Inflammatory macrophage (primary cell): ENCODE data around the gene ECEL1.
A peak's percentile ranks its signal among the peaks of the same experiment; 100 is the strongest.
"Not testable (repeated sequence)": the region's sequence is repeated elsewhere in the genome, so short reads cannot be mapped to it uniquely, and the experiment has no call there.

Experiments used
- DNase-seq, 2 donors: peaks; one replicate each; pipeline ENCODE4 v3.0.0-alpha.2; 2020 to 2022

ECEL1 gene

DNA sequence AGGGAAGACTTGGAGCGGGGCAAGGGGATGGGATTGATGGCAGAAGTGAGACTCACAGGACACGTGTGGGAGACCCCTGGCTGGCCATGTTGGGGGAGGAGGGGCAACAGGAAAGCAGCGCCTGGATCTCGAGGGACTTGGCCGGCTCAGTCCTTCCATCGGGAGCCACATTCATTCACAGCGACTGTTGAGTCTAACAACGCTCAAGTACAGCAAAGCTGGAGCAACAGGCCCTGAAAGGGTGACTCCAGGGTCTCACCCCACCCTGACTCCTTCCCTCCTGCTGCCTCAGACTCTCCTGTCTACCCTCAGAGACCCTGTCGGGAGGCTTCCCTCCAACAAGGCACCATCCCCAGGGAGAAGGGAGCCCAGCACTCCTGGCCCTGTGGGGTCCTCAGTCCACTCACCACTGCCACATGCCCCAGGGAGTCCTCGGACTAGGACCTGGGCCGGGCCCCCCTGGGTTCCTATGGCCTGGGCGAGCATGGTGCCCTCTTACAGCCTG is 46.4 kb downstream of the ECEL1 start:
- no peak for DNase-seq

GRCh38 chr2:232440220-232441018 is 47.2 kb downstream of the ECEL1 start:
- DNase-seq: peak; percentile 77 to 83

DNA sequence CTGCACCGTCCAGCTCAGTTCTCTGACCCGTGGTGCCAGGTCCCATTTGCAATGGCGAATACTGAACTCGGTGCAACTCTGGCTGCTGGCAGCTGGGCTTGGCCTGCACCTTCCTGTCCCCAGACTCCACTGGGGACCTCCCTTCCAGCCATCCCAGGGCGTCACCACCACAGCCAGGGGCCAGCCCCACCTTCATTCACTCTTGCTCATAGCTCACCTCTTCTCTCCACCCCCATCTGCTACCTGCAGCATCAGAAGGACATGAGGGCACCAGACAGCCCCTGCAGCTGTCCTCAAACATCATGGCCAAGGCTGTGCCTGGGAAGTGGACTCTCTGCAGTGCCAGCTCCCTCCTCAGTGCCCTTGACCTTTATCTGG is 47.9 kb downstream of the ECEL1 start:
- DNase-seq: no peak

GRCh38 chr2:232438951-232439757 is 48.5 kb downstream of the ECEL1 start:
- peak in 1 of 2 donors; percentile 27 for DNase-seq

GRCh38 chr2:232438091-232438490 is 49.5 kb downstream of the ECEL1 start:
- DNase-seq: no peak

DNA sequence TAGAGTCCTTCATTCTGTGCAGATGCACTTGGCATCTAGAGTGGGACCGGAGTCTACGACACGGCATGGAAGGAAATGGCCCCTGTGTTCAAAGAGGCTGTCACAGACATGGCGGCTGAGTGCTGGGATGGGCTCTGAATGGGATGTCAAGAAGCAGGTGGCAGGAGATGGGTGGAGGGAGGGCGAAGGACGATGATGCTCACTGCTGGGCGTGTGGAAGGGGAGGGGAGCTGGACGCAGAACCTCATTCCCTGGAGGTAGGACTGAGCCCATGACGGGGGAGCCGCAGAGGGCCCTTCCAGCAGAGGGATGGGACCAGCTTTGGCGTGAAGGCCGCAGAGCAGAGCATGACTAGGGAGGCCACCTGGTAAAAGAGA is 50.5 kb downstream of the ECEL1 start:
- DNase-seq: no peak

DNA sequence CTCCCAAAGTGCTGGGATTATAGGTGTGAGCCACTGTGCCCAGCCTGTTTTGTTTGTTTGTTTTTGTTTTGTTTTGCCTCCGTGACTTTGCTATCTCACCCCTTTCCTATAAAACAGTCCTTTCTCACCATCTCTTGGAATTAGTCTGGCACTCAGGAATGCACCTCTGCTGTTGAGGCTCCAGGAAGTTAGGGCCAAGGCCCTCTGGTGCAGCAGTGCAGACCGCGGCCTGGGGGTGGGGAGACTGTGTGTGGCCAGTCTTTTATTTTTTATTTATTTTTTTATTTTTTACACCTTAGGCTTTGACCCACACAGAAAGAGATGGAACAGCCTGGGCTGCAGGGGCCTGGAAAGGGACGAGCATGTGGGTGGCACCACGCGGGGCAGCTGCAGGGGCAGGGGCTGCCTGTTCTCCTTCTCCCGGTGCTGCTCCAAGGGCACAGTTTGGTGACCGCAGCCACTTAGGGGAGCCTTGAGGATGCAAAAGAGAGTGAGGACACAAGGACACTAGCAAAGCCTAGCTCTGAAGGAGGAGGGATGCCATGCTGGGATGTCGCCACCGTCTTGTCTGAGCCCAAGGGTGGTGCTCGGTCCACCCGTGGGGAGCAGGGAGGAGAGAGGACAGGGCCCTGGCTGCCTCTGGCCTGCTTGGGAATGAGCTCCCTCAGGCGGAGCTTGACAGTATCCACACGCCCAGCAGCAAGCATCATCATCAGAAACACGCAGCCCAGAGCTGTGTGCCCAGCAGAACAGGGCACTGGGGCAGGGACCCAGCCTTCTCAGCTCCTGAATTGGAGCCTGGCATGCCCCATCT is 51.0 kb downstream of the ECEL1 start:
- DNase-seq: no peak

GRCh38 chr2:232435805-232436204 is 51.8 kb downstream of the ECEL1 start:
- DNase-seq: no peak

- no peak for DNase-seq
Observed at GRCh38 chr2:232435375-232435648, 52.3 kb downstream of the ECEL1 start.

DNA sequence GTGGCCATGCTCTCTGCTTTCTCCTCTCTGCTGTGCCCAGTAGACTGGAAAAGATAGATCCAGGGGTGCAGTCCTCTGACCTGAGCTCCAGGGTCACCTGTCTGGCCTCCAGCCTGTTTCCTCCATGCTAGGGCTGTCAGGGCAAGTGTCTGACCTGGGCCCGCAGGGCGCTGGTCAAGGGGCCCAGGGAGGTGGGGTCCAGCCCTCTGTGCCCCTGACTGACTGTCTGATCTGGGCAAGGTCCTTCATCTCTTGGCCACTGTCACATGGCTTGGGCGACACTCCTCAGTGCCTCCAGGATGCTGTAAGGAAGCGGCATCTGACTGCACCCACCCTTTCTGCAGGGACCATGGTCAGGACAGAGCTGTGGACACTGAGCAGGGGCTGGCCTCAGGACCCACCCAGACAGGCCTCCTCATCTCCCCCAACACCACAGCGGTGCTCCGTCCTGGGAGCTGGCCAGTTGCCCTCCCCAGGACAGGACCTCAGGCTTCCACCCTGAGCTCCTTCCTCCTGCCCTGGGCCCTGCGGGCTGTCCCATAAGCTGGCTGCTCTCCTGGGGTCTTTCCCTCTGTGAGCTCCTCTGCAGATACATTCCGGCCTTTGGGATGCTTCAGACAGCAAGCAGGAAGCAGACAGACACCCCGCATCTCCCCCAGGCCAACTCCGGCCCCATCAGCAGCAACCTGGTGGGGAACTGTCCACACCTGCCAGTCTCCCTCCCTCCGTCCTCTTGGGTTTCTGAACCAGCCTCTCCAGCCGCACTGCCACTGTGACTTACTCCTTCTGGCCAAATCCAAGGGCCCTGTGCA is 52.9 kb downstream of the ECEL1 start:
- DNase-seq: no peak

DNA sequence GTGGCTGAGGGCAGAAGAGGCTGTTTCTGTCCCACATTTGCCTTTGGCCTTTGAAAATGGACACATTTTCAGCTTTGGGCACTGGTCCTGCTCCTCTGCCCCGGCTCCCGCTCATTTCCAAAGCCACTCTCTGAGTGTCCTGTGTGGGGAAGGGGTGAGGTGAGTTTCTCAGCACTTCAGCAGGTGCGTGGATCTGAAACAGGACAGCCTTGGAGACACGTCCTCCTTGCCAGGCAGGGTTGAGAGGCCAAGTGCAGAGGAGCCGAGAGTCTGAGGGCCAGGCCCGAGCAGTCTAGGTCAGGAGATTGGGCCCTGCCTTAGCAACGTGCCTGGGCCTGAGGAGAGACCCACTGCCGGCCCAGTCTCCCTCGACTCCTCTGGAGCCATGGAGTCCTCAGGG is 53.5 kb downstream of the ECEL1 start:
- no peak for DNase-seq

DNA sequence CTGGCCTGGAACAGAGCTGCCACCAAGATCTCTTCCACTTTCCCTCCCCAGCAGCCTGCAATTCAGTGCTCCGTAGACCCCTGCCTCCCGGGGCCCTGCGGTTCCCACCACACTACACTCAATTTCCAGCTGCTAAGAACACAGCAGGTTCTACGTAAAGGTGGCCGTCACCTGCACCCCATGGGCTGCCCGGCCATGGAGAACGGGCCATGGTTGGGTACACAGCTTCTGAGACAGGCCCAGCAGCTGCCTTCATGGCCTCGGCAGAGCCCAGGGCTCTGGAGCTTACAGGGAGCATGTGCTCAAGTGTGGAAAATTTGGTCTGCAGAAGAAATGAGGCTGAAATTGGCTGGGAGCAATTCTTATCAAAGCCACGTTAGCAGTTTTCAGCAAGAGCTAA is 54.0 kb downstream of the ECEL1 start:
- not testable (repeated sequence) for DNase-seq

DNA sequence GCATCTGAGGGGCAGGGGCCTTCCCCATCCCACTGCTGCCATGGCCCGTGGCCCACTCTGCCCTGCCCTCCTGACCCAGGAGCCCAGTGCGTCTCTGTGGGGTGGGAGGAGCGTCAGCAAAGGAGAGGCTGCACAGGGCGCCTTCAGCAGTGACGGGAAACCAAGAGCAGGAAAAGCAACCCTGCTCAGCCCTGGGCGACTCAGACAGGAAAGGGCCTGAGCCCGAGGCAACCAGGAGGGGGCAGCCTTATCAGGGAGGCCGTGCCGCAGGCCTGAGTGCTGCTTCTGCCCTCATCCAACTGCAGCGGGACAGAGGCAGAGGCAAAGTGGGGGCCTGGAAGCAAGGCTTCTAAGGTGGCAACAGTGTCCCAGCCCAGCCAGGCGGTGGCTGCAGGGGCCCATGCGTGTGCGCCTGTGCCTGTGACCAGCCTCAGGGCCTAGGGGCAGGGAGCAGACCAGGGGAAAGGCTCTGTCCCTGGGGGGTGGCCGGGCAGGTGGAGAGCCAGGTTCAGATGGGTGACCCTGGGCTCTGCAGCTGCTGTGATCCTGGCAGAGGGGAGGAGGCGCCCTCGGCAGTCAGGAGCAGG is 54.9 kb downstream of the ECEL1 start:
- peak in 1 of 2 donors; percentile 25 for DNase-seq

GRCh38 chr2:232431705-232432590 is 55.7 kb downstream of the ECEL1 start:
- DNase-seq: no peak
